SK-N-SH treated with all-trans-retinoic acid at 6 μM for 48 hours (cell line): ENCODE measurements around the gene SF1.
A peak's percentile ranks its signal among the peaks of the same experiment; 100 is the strongest.

Source experiments
- ATAC-seq: fragments of 200-7000 bp; cut with Tn5 transposase; 3 replicates; pipeline ENCODE4 v1.9.1; 2020; ENCODE audit warnings: mild to moderate bottlenecking, moderate library complexity
- ARNTL ChIP-seq: fragments of 450-650 bp; formaldehyde crosslinking; IDR thresholded peaks from 2 replicates; pipeline ENCODE4 v1.5.0; 2020; ENCODE audit warnings: low read depth, mild to moderate bottlenecking, moderate library complexity, borderline replicate concordance
- BACH2 ChIP-seq: fragments of 250-450 bp; sonication (Bioruptor Pico); IDR thresholded peaks from 2 replicates; pipeline ENCODE4 v1.9.0; 2021; ENCODE audit warnings: mild to moderate bottlenecking, borderline replicate concordance
- CREB5 ChIP-seq: fragments of 250-450 bp; sonication (Bioruptor Pico); IDR thresholded peaks from 2 replicates; pipeline ENCODE4 v1.5.1; 2020; ENCODE audit warnings: low read depth, mild to moderate bottlenecking, moderate library complexity
- CSDC2 ChIP-seq: fragments of 250-450 bp; sonication (Bioruptor Pico); IDR thresholded peaks from 2 replicates; pipeline ENCODE4 v1.5.0; 2020; ENCODE audit warnings: mild to moderate bottlenecking, moderate library complexity
- CSRNP3 ChIP-seq: fragments of 250-450 bp; sonication (Bioruptor Pico); IDR thresholded peaks from 2 replicates; pipeline ENCODE4 v1.5.1; 2021; ENCODE audit warnings: mild to moderate bottlenecking, moderate library complexity
- GLIS3 ChIP-seq: fragments of 250-450 bp; sonication (Bioruptor Pico); IDR thresholded peaks from 2 replicates; pipeline ENCODE4 v1.5.0; 2020; ENCODE audit warnings: mild to moderate bottlenecking, moderate library complexity
- ISL1 ChIP-seq: fragments of 250-450 bp; sonication (Bioruptor Pico); IDR thresholded peaks from 2 replicates; pipeline ENCODE4 v2.1.2; 2022; ENCODE audit warnings: mild to moderate bottlenecking, moderate library complexity
- OSR1 ChIP-seq: fragments of 250-450 bp; sonication (Bioruptor Pico); IDR thresholded peaks from 2 replicates; pipeline ENCODE4 v1.8.0; 2022; ENCODE audit warnings: moderate library complexity, mild to moderate bottlenecking, inconsistent platforms
- PATZ1 ChIP-seq: fragments of 250-450 bp; sonication (Bioruptor Pico); IDR thresholded peaks from 2 replicates; pipeline ENCODE4 v1.8.0; 2020; ENCODE audit warnings: mild to moderate bottlenecking, moderate library complexity, borderline replicate concordance
- POU6F1 ChIP-seq: fragments of 250-450 bp; sonication (Bioruptor Pico); IDR thresholded peaks from 2 replicates; pipeline ENCODE4 v1.8.0; 2021; ENCODE audit warnings: low read depth, mild to moderate bottlenecking, moderate library complexity, borderline replicate concordance
- PPARA ChIP-seq: fragments of 250-450 bp; sonication (Bioruptor Pico); IDR thresholded peaks from 2 replicates; pipeline ENCODE4 v1.5.0; 2020; ENCODE audit warnings: mild to moderate bottlenecking, borderline replicate concordance
- RARB ChIP-seq: fragments of 250-450 bp; sonication (Bioruptor Pico); IDR thresholded peaks from 2 replicates; pipeline ENCODE4 v1.8.0; 2021; ENCODE audit warnings: mild to moderate bottlenecking, moderate library complexity
- SNAI2 ChIP-seq: fragments of 250-450 bp; sonication (Bioruptor Pico); IDR thresholded peaks from 2 replicates; pipeline ENCODE4 v1.5.0; 2020; ENCODE audit warnings: mild to moderate bottlenecking, moderate library complexity
- TCF4 ChIP-seq: fragments of 250-450 bp; sonication (Bioruptor Pico); IDR thresholded peaks from 2 replicates; pipeline ENCODE4 v1.8.0; 2021; ENCODE audit warnings: mild to moderate bottlenecking, moderate library complexity, borderline replicate concordance
- TOX ChIP-seq: fragments of 250-450 bp; sonication (Bioruptor Pico); IDR thresholded peaks from 2 replicates; pipeline ENCODE4 v1.8.0; 2021; ENCODE audit warnings: mild to moderate bottlenecking, moderate library complexity, borderline replicate concordance
- TSHZ2 ChIP-seq: fragments of 250-450 bp; sonication (Bioruptor Pico); IDR thresholded peaks from 2 replicates; pipeline ENCODE4 v1.5.0; 2020; ENCODE audit warnings: mild to moderate bottlenecking, moderate library complexity
- ZC3H10 ChIP-seq: fragments of 250-450 bp; sonication (Bioruptor Pico); IDR thresholded peaks from 2 replicates; pipeline ENCODE4 v1.5.1; 2021; ENCODE audit warnings: mild to moderate bottlenecking, moderate library complexity
- ZFP30 ChIP-seq: fragments of 450-650 bp; formaldehyde crosslinking; IDR thresholded peaks from 2 replicates; pipeline ENCODE4 v1.5.0; 2022; ENCODE audit warnings: mild to moderate bottlenecking, moderate library complexity
- ZNF565 ChIP-seq: fragments of 450-650 bp; formaldehyde crosslinking; conservative IDR thresholded peaks from 2 replicates; pipeline ENCODE4 v1.5.0; 2020; ENCODE audit warnings: low read depth, mild to moderate bottlenecking, moderate library complexity
- ZNF70 ChIP-seq: fragments of 450-650 bp; formaldehyde crosslinking; IDR thresholded peaks from 2 replicates; pipeline ENCODE4 v1.5.0; 2020; ENCODE audit warnings: mild to moderate bottlenecking, moderate library complexity
- ZNF8 ChIP-seq: fragments of 450-650 bp; formaldehyde crosslinking; IDR thresholded peaks from 2 replicates; pipeline ENCODE4 v1.5.0; 2020; ENCODE audit warnings: mild to moderate bottlenecking, moderate library complexity

Gene SF1

GRCh38 chr11:64744544-64745188 is 33.7 kb downstream of the SF1 start:
- TF ChIP-seq ZFP30 (CRISPR knock-in tag) (no peak), PPARA (CRISPR knock-in tag) (no peak), CSDC2 (CRISPR knock-in tag) (no peak), CSRNP3 (CRISPR knock-in tag) (no peak), ZC3H10 (CRISPR knock-in tag) (no peak), ZNF8 (CRISPR knock-in tag) (no peak), BACH2 (no peak), GLIS3 (no peak), PATZ1 (CRISPR knock-in tag) (no peak), ARNTL (no peak), CREB5 (no peak), OSR1 (CRISPR knock-in tag) (no peak), ZNF565 (CRISPR knock-in tag) (no peak), ISL1 (no peak), TSHZ2 (CRISPR knock-in tag) (no peak), SNAI2 (CRISPR knock-in tag) (no peak)
- TF ChIP-seq, all 23 proteins: peak for 0
- no peak for ATAC-seq

- peak; percentile 52 for ATAC-seq
- no peak for TF ChIP-seq ZC3H10 (CRISPR knock-in tag)
- TF ChIP-seq RARB (CRISPR knock-in tag) = no peak
- TF ChIP-seq TCF4 (CRISPR knock-in tag) = no peak
- TF ChIP-seq SNAI2 (CRISPR knock-in tag) = no peak
- no peak for TF ChIP-seq ZNF8 (CRISPR knock-in tag)
- TF ChIP-seq TSHZ2 (CRISPR knock-in tag) = no peak
- TF ChIP-seq BACH2 = no peak
- no peak for TF ChIP-seq CSRNP3 (CRISPR knock-in tag)
- TF ChIP-seq ZNF70 (CRISPR knock-in tag) = no peak
- TF ChIP-seq ARNTL = no peak
- no peak for TF ChIP-seq OSR1 (CRISPR knock-in tag)
- TF ChIP-seq TOX (CRISPR knock-in tag) = no peak
- TF ChIP-seq POU6F1 (CRISPR knock-in tag) = no peak
- no peak for TF ChIP-seq GLIS3
- no peak for TF ChIP-seq PATZ1 (CRISPR knock-in tag)
These were observed 34.5 kb downstream of the SF1 start, which contains the start of gene RASGRP2 for GRCh38 chr11:64743591-64744543. Gene RASGRP2 (minus strand): TSS chr11:64744142. CDS start chr11:64742866, 1,276 bp downstream.
